H1 (cell line): ENCODE results near the gene FRRS1. TPM values are rescaled to one million over a fixed set of nuclear protein-coding genes. Genes with fewer than 3 reads are reported as not detected.

ENCODE experiments used
- CTCF ChIA-PET: fragments of 300-600 bp; sonication (Branson Sonifier 250); formaldehyde crosslinking; loops from one replicate; lab custom pipeline; 2021; ENCODE audit not compliant: partially characterized antibody; lab: Charles Lee
- POLR2A ChIA-PET: fragments of 300-600 bp; sonication (Branson Sonifier 250); formaldehyde crosslinking; loops from one replicate; lab custom pipeline; 2021; ENCODE audit warnings: inconsistent platforms; ENCODE audit not compliant: partially characterized antibody; lab: Charles Lee
- DNase-seq, 2 experiments: peaks; one replicate each; pipeline versions ENCODE4 v3.0.0 to v3.0.0-alpha.2; 2010 to 2022; ENCODE audit warnings: low spot score in 2 of 2, low read depth in 1 of 2, mixed read lengths in 1 of 2
- FAIRE-seq: peaks from 2 replicates; lab custom pipeline; 2011; peaks lifted over from hg19 to GRCh38; lab: Jason Lieb, UNC
- H2AFZ ChIP-seq: 2 replicates; pipeline ENCODE4 v1.8.1; 2012; ENCODE audit warnings: low read length, inconsistent platforms
- H2AK5ac ChIP-seq: 2 replicates; pipeline ENCODE4 v1.6.1; 2013; ENCODE audit warnings: low read depth, low read length
- H2BK120ac ChIP-seq: replicated peaks from 2 replicates; pipeline ENCODE3; 2013; ENCODE audit warnings: low read depth, low read length, inconsistent platforms
- H2BK12ac ChIP-seq: 2 replicates; pipeline ENCODE4 v1.6.1; 2013; ENCODE audit warnings: low read depth, low read length
- H2BK15ac ChIP-seq: 2 replicates; pipeline ENCODE4 v1.6.1; 2013; ENCODE audit warnings: low read length
- H2BK20ac ChIP-seq: 2 replicates; pipeline ENCODE4 v1.6.1; 2013; ENCODE audit warnings: low read length
- H2BK5ac ChIP-seq: 2 replicates; pipeline ENCODE4 v1.6.1; 2013; ENCODE audit warnings: low read depth, low read length
- H3K14ac ChIP-seq: 2 replicates; pipeline ENCODE4 v1.6.1; 2013; ENCODE audit warnings: inconsistent platforms; ENCODE audit not compliant: insufficient read length
- H3K18ac ChIP-seq: 2 replicates; pipeline ENCODE4 v1.6.1; 2013; ENCODE audit warnings: low read length; ENCODE audit errors: extremely low read depth
- H3K23ac ChIP-seq: 2 replicates; pipeline ENCODE4 v1.6.1; 2013; ENCODE audit warnings: inconsistent platforms; ENCODE audit not compliant: insufficient read length
- H3K23me2 ChIP-seq: 2 replicates; pipeline ENCODE4 v1.6.1; 2013; ENCODE audit warnings: low read depth, low read length
- H3K27ac ChIP-seq: 2 replicates; pipeline ENCODE4 v1.6.1; 2011; ENCODE audit warnings: low read depth, low read length, inconsistent platforms
- H3K27me3 ChIP-seq, 4 experiments: replicated peaks in 1 of 4; 1 replicate in 1 of 4; 2 replicates in 3 of 4; pipeline versions ENCODE4 v1.6.1 to v1.8.1; 2011 to 2013; ENCODE audit warnings: low read length in 3 of 4, mild to moderate bottlenecking in 3 of 4, inconsistent platforms in 2 of 4, mixed read lengths in 2 of 4, moderate library complexity in 1 of 4; ENCODE audit not compliant: control insufficient read depth in 3 of 4, insufficient read depth in 3 of 4; ENCODE audit errors: extremely low read depth in 1 of 4
- H3K36me3 ChIP-seq, 4 experiments: 2 replicates each; pipeline versions ENCODE4 v1.6.1 to v1.8.1; 2011 to 2013; ENCODE audit warnings: mild to moderate bottlenecking in 4 of 4, low read length in 3 of 4, moderate library complexity in 2 of 4, control low read depth in 1 of 4, inconsistent platforms in 1 of 4; ENCODE audit not compliant: insufficient read depth in 4 of 4, control insufficient read depth in 2 of 4
- H3K4ac ChIP-seq: replicated peaks from 2 replicates; pipeline ENCODE3; 2013; ENCODE audit warnings: low read length, low read depth, mixed read lengths, inconsistent platforms; ENCODE audit not compliant: insufficient read length
- H3K4me1 ChIP-seq, 4 experiments: replicated peaks in 1 of 4; 1 replicate in 1 of 4; 2 replicates in 3 of 4; pipeline versions ENCODE4 v1.6.1 to v1.8.1; 2011 to 2013; ENCODE audit warnings: low read length in 3 of 4, inconsistent platforms in 2 of 4, mixed read lengths in 1 of 4; ENCODE audit not compliant: insufficient read depth in 4 of 4, control insufficient read depth in 3 of 4
- H3K4me2 ChIP-seq, 2 experiments: 2 replicates each; pipeline versions ENCODE4 v1.6.1 to v1.8.1; 2011 to 2013; ENCODE audit warnings: low read depth in 2 of 2, low read length in 2 of 2, control low read depth in 1 of 2, inconsistent platforms in 1 of 2, mild to moderate bottlenecking in 1 of 2; ENCODE audit not compliant: insufficient read depth in 1 of 2
- H3K4me3 ChIP-seq, 4 experiments: fragments of 200-600, 300-600 bp in 1 of 4; sonication (generic), shearing (Covaris generic), sonication (Bioruptor Twin) in 1 of 4; 2 replicates each; pipeline versions ENCODE4 v1.5.1 to v1.8.1; 2011 to 2016; ENCODE audit warnings: low read length in 4 of 4, low read depth in 3 of 4, control low read depth in 2 of 4, inconsistent platforms in 2 of 4, mild to moderate bottlenecking in 2 of 4, mixed read lengths in 1 of 4, moderate library complexity in 1 of 4; ENCODE audit not compliant: insufficient read depth in 2 of 4; ENCODE audit errors: extremely low read depth in 1 of 4
- H3K56ac ChIP-seq: replicated peaks from 2 replicates; pipeline ENCODE3; 2013; ENCODE audit warnings: low read depth, mild to moderate bottlenecking, mixed read lengths, low read length, inconsistent platforms; ENCODE audit not compliant: insufficient read length
- H3K79me1 ChIP-seq: 2 replicates; pipeline ENCODE4 v1.6.1; 2013; ENCODE audit warnings: low read depth, low read length, control low read depth
- H3K79me2 ChIP-seq, 2 experiments: 2 replicates each; pipeline versions ENCODE4 v1.6.1 to v1.8.1; 2012 to 2013; ENCODE audit warnings: low read length in 2 of 2, mild to moderate bottlenecking in 2 of 2, inconsistent platforms in 1 of 2; ENCODE audit not compliant: insufficient read depth in 2 of 2, control insufficient read depth in 1 of 2
- H3K9ac ChIP-seq, 4 experiments: replicated peaks in 1 of 4; 1 replicate in 1 of 4; 2 replicates in 3 of 4; pipeline versions ENCODE4 v1.6.1 to v1.8.1; 2011 to 2013; ENCODE audit warnings: low read depth in 3 of 4, low read length in 3 of 4, control low read depth in 2 of 4, mild to moderate bottlenecking in 2 of 4, moderate library complexity in 2 of 4, inconsistent platforms in 1 of 4; ENCODE audit errors: extremely low read depth in 1 of 4
- H3K9me3 ChIP-seq, 2 experiments: 2 replicates each; pipeline versions ENCODE4 v1.6.1 to v1.8.1; 2012 to 2013; ENCODE audit warnings: mild to moderate bottlenecking in 2 of 2, moderate library complexity in 2 of 2, control low read depth in 1 of 2, inconsistent platforms in 1 of 2, low read depth in 1 of 2, low read length in 1 of 2, mixed read lengths in 1 of 2; ENCODE audit not compliant: insufficient read depth in 2 of 2
- H4K20me1 ChIP-seq, 2 experiments: replicated peaks in 1 of 2; 2 replicates each; pipeline versions ENCODE3 to v1.8.1; 2011 to 2013; ENCODE audit warnings: inconsistent platforms in 2 of 2, low read length in 2 of 2, mild to moderate bottlenecking in 1 of 2; ENCODE audit not compliant: insufficient read depth in 2 of 2, control insufficient read depth in 1 of 2
- H4K5ac ChIP-seq: 2 replicates; pipeline ENCODE4 v1.6.1; 2013; ENCODE audit warnings: low read length, low read depth, mixed read lengths, inconsistent platforms; ENCODE audit not compliant: insufficient read length
- H4K8ac ChIP-seq: 2 replicates; pipeline ENCODE4 v1.8.0; 2013; ENCODE audit warnings: mild to moderate bottlenecking, moderate library complexity, low read length, inconsistent platforms; ENCODE audit not compliant: insufficient read depth; ENCODE audit errors: extremely low read depth
- H4K91ac ChIP-seq: replicated peaks from 2 replicates; pipeline ENCODE3; 2013; ENCODE audit warnings: low read length, mixed read lengths, inconsistent platforms; ENCODE audit not compliant: insufficient read length
- KDM1A ChIP-seq: fragments of 200-600, 300-600 bp; sonication (generic); IDR thresholded peaks from 2 replicates; pipeline ENCODE4 v1.7.1; 2016; ENCODE audit warnings: mild to moderate bottlenecking, low read length, borderline replicate concordance
- WGBS, 2 experiments: shearing (Covaris generic) in 1 of 2; methylation state at CpG; one replicate each; pipeline versions ENCODE4 v1.1.6 to v1.1.7; 2013 to 2015; ENCODE audit warnings: low lambda C conversion rate in 2 of 2, mixed read lengths in 2 of 2, inconsistent platforms in 1 of 2, low coverage in 1 of 2, missing lambda C conversion rate in 1 of 2; ENCODE audit not compliant: insufficient replicate concordance in 2 of 2, insufficient coverage in 1 of 2, insufficient read length in 1 of 2; ENCODE audit errors: extremely low coverage in 1 of 2, missing lambda C conversion rate in 1 of 2; 5-methylcytosine and 5-hydroxymethylcytosine counted together
- polyA plus RNA-seq, 7 experiments: library from polyadenylated mRNA; depleted of rRNA in 3 of 7; stranded (reverse) in 5 of 7; unstranded in 2 of 7; fragments of >200 nt in 5 of 7; fragments of 200-250 nt in 2 of 7; gene quantifications; 1 replicate in 5 of 7; 2 replicates in 1 of 7; 4 replicates in 1 of 7; pipeline versions ENCODE4 v1.2.1 to v1.2.3, GENCODE V29; 2011 to 2013; ENCODE audit warnings: missing spikeins in 2 of 7, mixed read lengths in 2 of 7
- total RNA-seq: library from RNA; stranded (reverse); fragmentation: NEBNext Ultra II Directional; extraction: Animal tissue kit (Norgen Biotek cat#: 25700); gene quantifications from 2 replicates; pipeline ENCODE4 v1.2.1, GENCODE V29; 2021

FRRS1 gene
- total and polyA plus RNA-seq, 2 of the 8 experiments (the other 6 are each of a cell fraction or from before 2014, with no cell fraction given): 3.5 to 6.5 TPM

- Histone ChIP-seq H3K4me1 (peaks cover 0 to 8% (median 3%) of the 10 kb centered on the region in 4 experiments; a peak in 2 of 7 replicates), H2BK5ac (no peak overlapping the region), H3K14ac (no peak overlapping the region), H2BK120ac (no peak overlapping the region), H3K9ac (no peak overlapping the region), H2BK15ac (no peak overlapping the region), H3K23ac (no peak overlapping the region), H4K8ac (no peak overlapping the region), H2BK12ac (no peak overlapping the region), H4K20me1 (no peaks in the 10 kb centered on the region), H3K79me1 (no peaks in the 10 kb centered on the region), H3K18ac (no peak overlapping the region), H3K4me3 (no peak overlapping the region), H4K5ac (no peak overlapping the region), H2BK20ac (no peak overlapping the region), H3K4ac (no peak overlapping the region), H3K23me2 (peaks cover 2% of the 10 kb centered on the region; the same call in 1 of the 2 replicates), H2AFZ (no peak overlapping the region), H3K27ac (no peak overlapping the region), H3K36me3 (no peaks in the 10 kb centered on the region), H3K27me3 (no peaks in the 10 kb centered on the region), H3K9me3 (peaks cover 0 to 2% of the 10 kb centered on the region in 2 experiments; a peak in 1 of 4 replicates), H3K56ac (no peak overlapping the region), H3K79me2 (no peaks in the 10 kb centered on the region), H4K91ac (no peak overlapping the region), H3K4me2 (no peak overlapping the region), H2AK5ac (no peak overlapping the region)
- 85% methylated on average over 1 of the region's 1 CpG; no CpG with 5 or more reads in 1 of the 2 experiments for WGBS, 2 experiments
- DNase-seq (no peak), FAIRE-seq (no peak)
- ChIA-PET POLR2A (no interaction called here), CTCF (no interaction called here)
- no peak for TF ChIP-seq KDM1A
Observed at GRCh38 chr1:99761774-99762173, 4.7 kb downstream of the FRRS1 start.
